ENCODE data around the gene AIG1.
"Not testable (repeated sequence)": the region's sequence is repeated elsewhere in the genome, so short reads cannot be mapped to it uniquely, and the experiment has no call there.

The AIG1 gene

GRCh38 chr6:143276436-143276835, 215.7 kb downstream of the AIG1 start:
- DNase-seq (ENCODE audit: low read depth), result no peak

- DNase-seq (ENCODE audit: low read depth), result no peak
These were observed 218.7 kb downstream of the AIG1 start for GRCh38 chr6:143279385-143279784.

GRCh38 chr6:143283887-143284645, 223.4 kb downstream of the AIG1 start:
- no peak for DNase-seq (ENCODE audit: low read depth)

- no peak for DNase-seq (ENCODE audit: low read depth)
These were observed 225.6 kb downstream of the AIG1 start for GRCh38 chr6:143286251-143286795.

- DNase-seq (ENCODE audit: low read depth), result no peak
These were observed 228.2 kb downstream of the AIG1 start for GRCh38 chr6:143288923-143289322.

- DNase-seq (ENCODE audit: low read depth), result no peak
These were observed 229.5 kb downstream of the AIG1 start for GRCh38 chr6:143290206-143290605.

- no peak for DNase-seq (ENCODE audit: low read depth)
These were observed 232.8 kb downstream of the AIG1 start for GRCh38 chr6:143293523-143293922.

GRCh38 chr6:143294265-143294860, 233.7 kb downstream of the AIG1 start:
- no peak for DNase-seq (ENCODE audit: low read depth)

- DNase-seq (ENCODE audit: low read depth), result no peak
These were observed 235.2 kb downstream of the AIG1 start for GRCh38 chr6:143295932-143296331.

GRCh38 chr6:143298071-143298470, 237.4 kb downstream of the AIG1 start:
- DNase-seq (ENCODE audit: low read depth), result no peak

GRCh38 chr6:143299253-143300166, 238.8 kb downstream of the AIG1 start:
- no peak for DNase-seq (ENCODE audit: low read depth)

- DNase-seq (ENCODE audit: low read depth), result no peak
These were observed 240.5 kb downstream of the AIG1 start for GRCh38 chr6:143301188-143301587.

- not testable (repeated sequence) for DNase-seq (ENCODE audit: low read depth)
These were observed 247.1 kb downstream of the AIG1 start for GRCh38 chr6:143307760-143308159.

- DNase-seq (ENCODE audit: low read depth), result no peak
These were observed 252.5 kb downstream of the AIG1 start for GRCh38 chr6:143313163-143313562.

- no peak for DNase-seq (ENCODE audit: low read depth)
These were observed 260.9 kb downstream of the AIG1 start for GRCh38 chr6:143321491-143322086.

GRCh38 chr6:143322386-143322785, 261.7 kb downstream of the AIG1 start:
- DNase-seq (ENCODE audit: low read depth), result no peak

- DNase-seq (ENCODE audit: low read depth), result no peak
These were observed 263.2 kb downstream of the AIG1 start for GRCh38 chr6:143323729-143324470.

GRCh38 chr6:143325379-143326140, 264.9 kb downstream of the AIG1 start:
- DNase-seq (ENCODE audit: low read depth), result no peak

GRCh38 chr6:143328876-143329275, 268.2 kb downstream of the AIG1 start:
- DNase-seq (ENCODE audit: low read depth), result no peak

GRCh38 chr6:143329323-143329722, 268.6 kb downstream of the AIG1 start:
- DNase-seq (ENCODE audit: low read depth), result no peak

GRCh38 chr6:143331362-143331761, 270.7 kb downstream of the AIG1 start:
- DNase-seq (ENCODE audit: low read depth), result no peak
